GM12878 (cell line): ENCODE data around the gene PLAGL2. TPM values are rescaled to one million over a fixed set of nuclear protein-coding genes. Genes with fewer than 3 reads are reported as not detected.

ENCODE experiments used
- ATAC-seq: fragments of 200-7000 bp; cut with Tn5 transposase; 3 replicates; pipeline ENCODE4 v1.9.1; 2020; ENCODE audit warnings: mild to moderate bottlenecking, moderate library complexity
- BruUV-seq: library from RNA; stranded (reverse); fragments of 400-500 nt; replicated peaks from 2 replicates; lab custom pipeline; 2021; lab: Mats Ljungman, UMichigan
- CTCF ChIA-PET: fragments of 300-600 bp; sonication (Branson Sonifier 250); formaldehyde crosslinking; extraction: SDS; loops from one replicate; lab custom pipeline; 2021; ENCODE audit warnings: inconsistent platforms; lab: Yijun Ruan, JAX
- POLR2A ChIA-PET: fragments of 350-600 bp; formaldehyde crosslinking; extraction: SDS; loops from one replicate; lab custom pipeline; 2021; ENCODE audit warnings: inconsistent platforms; lab: Charles Lee
- RAD21 ChIA-PET: fragments of 300-600 bp; sonication (Branson Sonifier 250); formaldehyde crosslinking; loops from one replicate; lab custom pipeline; 2023; ENCODE audit warnings: antibody characterized with exemption; ENCODE audit not compliant: unreplicated experiment; lab: Charles Lee
- SMC1A ChIA-PET: fragments of 300-600 bp; sonication (Branson Sonifier 250); formaldehyde crosslinking; loops from one replicate; lab custom pipeline; 2023; ENCODE audit not compliant: unreplicated experiment, uncharacterized antibody; lab: Charles Lee
- DNase-seq: peaks from one replicate; pipeline ENCODE4 v3.0.0-alpha.2; 2011; ENCODE audit warnings: low read depth, low spot score
- FAIRE-seq: peaks from 3 replicates; lab custom pipeline; 2011; peaks lifted over from hg19 to GRCh38; lab: Jason Lieb, UNC
- H2AFZ ChIP-seq: 2 replicates; pipeline ENCODE4 v1.6.0; 2011; ENCODE audit warnings: low read depth, low read length, control low read depth; ENCODE audit not compliant: control insufficient read depth
- H3K27ac ChIP-seq: 2 replicates; pipeline ENCODE4 v1.5.1; 2011; ENCODE audit warnings: control low read depth; ENCODE audit not compliant: control insufficient read depth, insufficient read depth
- H3K27me3 ChIP-seq, 2 experiments: replicated peaks in 1 of 2; 2 replicates each; pipeline versions ENCODE4 v1.6.0 to v1.6.1; 2011; ENCODE audit warnings: low read length in 1 of 2; ENCODE audit not compliant: control insufficient read depth in 2 of 2, insufficient read depth in 2 of 2
- H3K36me3 ChIP-seq, 2 experiments: 2 replicates each; pipeline ENCODE4 v1.5.1; 2011; ENCODE audit warnings: low read length in 1 of 2; ENCODE audit not compliant: control insufficient read depth in 2 of 2, insufficient read depth in 2 of 2
- H3K4me1 ChIP-seq: 2 replicates; pipeline ENCODE4 v1.6.1; 2011; ENCODE audit warnings: mild to moderate bottlenecking, low read length, moderate library complexity, mixed read lengths; ENCODE audit not compliant: control insufficient read depth, insufficient read depth
- H3K4me2 ChIP-seq: 2 replicates; pipeline ENCODE4 v1.6.0; 2011; ENCODE audit warnings: control low read depth; ENCODE audit not compliant: control insufficient read depth, insufficient read depth
- H3K4me3 ChIP-seq: fragments of 200-600 bp; sonication (generic); 2 replicates; pipeline ENCODE4 v1.5.1; 2016
- H3K79me2 ChIP-seq: 2 replicates; pipeline ENCODE4 v1.6.0; 2011; ENCODE audit warnings: low read length; ENCODE audit not compliant: control insufficient read depth, insufficient read depth
- H3K9ac ChIP-seq: 2 replicates; pipeline ENCODE4 v1.8.0; 2011; ENCODE audit warnings: low read length, control low read depth, mixed read lengths; ENCODE audit not compliant: control insufficient read depth, insufficient read depth
- H3K9me3 ChIP-seq: replicated peaks from 3 replicates; pipeline ENCODE4 v1.5.1; 2011; ENCODE audit warnings: mild to moderate bottlenecking, low read length; ENCODE audit not compliant: control insufficient read depth, insufficient read depth
- H4K20me1 ChIP-seq: 2 replicates; pipeline ENCODE4 v1.6.0; 2011; ENCODE audit not compliant: control insufficient read depth, insufficient read depth
- BACH1 ChIP-seq: fragments of 450-650 bp; IDR thresholded peaks from 2 replicates; pipeline ENCODE4 v1.6.1; 2017; ENCODE audit warnings: mild to moderate bottlenecking, borderline replicate concordance
- BCL11A ChIP-seq: IDR thresholded peaks from 2 replicates; pipeline ENCODE4 v1.6.1; 2011; ENCODE audit warnings: low read depth, low read length
- ESRRA ChIP-seq: IDR thresholded peaks from 2 replicates; pipeline ENCODE4 v1.6.1; 2012; ENCODE audit warnings: mild to moderate bottlenecking, low read length, improper control_type of control experiment
- HCFC1 ChIP-seq: fragments of 150-350 bp; IDR thresholded peaks from 2 replicates; pipeline ENCODE4 v1.6.1; 2014; ENCODE audit warnings: low read length
- HSF1 ChIP-seq: fragments of 150-350 bp; IDR thresholded peaks from 2 replicates; pipeline ENCODE4 v1.6.1; 2014; ENCODE audit warnings: mild to moderate bottlenecking, low read depth, low read length
- MEF2B ChIP-seq: fragments of 450-650 bp; IDR thresholded peaks from 2 replicates; pipeline ENCODE4 v1.6.1; 2018; ENCODE audit warnings: mild to moderate bottlenecking, moderate library complexity; ENCODE audit not compliant: partially characterized antibody, poor library complexity, severe bottlenecking
- NFXL1 ChIP-seq: fragments of 450-650 bp; IDR thresholded peaks from 2 replicates; pipeline ENCODE4 v1.6.1; 2017; ENCODE audit warnings: antibody characterized with exemption, mild to moderate bottlenecking, borderline replicate concordance
- RELA ChIP-seq: fragments of 450-650 bp; IDR thresholded peaks from 2 replicates; pipeline ENCODE4 v1.8.0; 2014; ENCODE audit warnings: borderline replicate concordance; ENCODE audit not compliant: partially characterized antibody
- TCF12 ChIP-seq: IDR thresholded peaks from 2 replicates; pipeline ENCODE4 v1.6.1; 2011; ENCODE audit warnings: low read depth, mild to moderate bottlenecking, low read length
- ZBED1 ChIP-seq: IDR thresholded peaks from 2 replicates; pipeline ENCODE4 v1.6.1; 2016; ENCODE audit warnings: borderline replicate concordance
- WGBS: methylation state at CpG from one replicate; pipeline ENCODE4 v1.1.6; 2016; ENCODE audit warnings: low lambda C conversion rate; ENCODE audit not compliant: insufficient replicate concordance, insufficient coverage; ENCODE audit errors: missing lambda C conversion rate; 5-methylcytosine and 5-hydroxymethylcytosine counted together
- in situ Hi-C: fragments of 300-500 bp; cut with MboI; formaldehyde crosslinking; loops from 9 replicates; pipeline ENCODE4 v1.14.3; 2018; ENCODE audit warnings: mixed read lengths
- intact Hi-C: fragments of 100-400 bp; cut with micrococcal nuclease; formaldehyde crosslinking; loops from one replicate; pipeline ENCODE4 v1.14.2; 2022; ENCODE audit not compliant: unreplicated experiment
- polyA plus RNA-seq, 11 experiments: library from polyadenylated mRNA; depleted of rRNA in 4 of 11; unstranded in 6 of 11; stranded (reverse) in 5 of 11; fragments of >200 nt; fragmentation: Nextera tagmentation in 4 of 11; fragmentation: Illumina TruSeq in 1 of 11; extraction: Ambion mirVana in 4 of 11; extraction: Trizol in 1 of 11; gene quantifications; 1 replicate in 1 of 11; 2 replicates in 10 of 11; pipeline versions ENCODE4 v1.2.1 to v1.2.3, GENCODE V29; 2011 to 2016; ENCODE audit warnings: inconsistent platforms in 2 of 11, missing spikeins in 2 of 11, low read depth in 1 of 11
- total RNA-seq, 4 experiments: library from RNA; depleted of rRNA in 3 of 4; stranded (reverse); fragments of >200 nt in 3 of 4; fragmentation: Illumina TruSeq in 1 of 4; extraction: Trizol in 1 of 4; gene quantifications; 2 replicates each; pipeline versions ENCODE4 v1.2.1 to v1.2.3, GENCODE V29; 2013 to 2021
- TF ChIP-seq, protein P1 (sequence below): fragments of 450-650 bp; formaldehyde crosslinking; IDR thresholded peaks from 2 replicates; pipeline ENCODE4 v1.4.0; 2022; ENCODE audit warnings: mild to moderate bottlenecking, moderate library complexity

PLAGL2 gene
- total and polyA plus RNA-seq, 10 of the 15 experiments (the other 5 are each of a cell fraction or from before 2014, with no cell fraction given) = 4.4 to 32.3 (median 13.3) TPM

DNA sequence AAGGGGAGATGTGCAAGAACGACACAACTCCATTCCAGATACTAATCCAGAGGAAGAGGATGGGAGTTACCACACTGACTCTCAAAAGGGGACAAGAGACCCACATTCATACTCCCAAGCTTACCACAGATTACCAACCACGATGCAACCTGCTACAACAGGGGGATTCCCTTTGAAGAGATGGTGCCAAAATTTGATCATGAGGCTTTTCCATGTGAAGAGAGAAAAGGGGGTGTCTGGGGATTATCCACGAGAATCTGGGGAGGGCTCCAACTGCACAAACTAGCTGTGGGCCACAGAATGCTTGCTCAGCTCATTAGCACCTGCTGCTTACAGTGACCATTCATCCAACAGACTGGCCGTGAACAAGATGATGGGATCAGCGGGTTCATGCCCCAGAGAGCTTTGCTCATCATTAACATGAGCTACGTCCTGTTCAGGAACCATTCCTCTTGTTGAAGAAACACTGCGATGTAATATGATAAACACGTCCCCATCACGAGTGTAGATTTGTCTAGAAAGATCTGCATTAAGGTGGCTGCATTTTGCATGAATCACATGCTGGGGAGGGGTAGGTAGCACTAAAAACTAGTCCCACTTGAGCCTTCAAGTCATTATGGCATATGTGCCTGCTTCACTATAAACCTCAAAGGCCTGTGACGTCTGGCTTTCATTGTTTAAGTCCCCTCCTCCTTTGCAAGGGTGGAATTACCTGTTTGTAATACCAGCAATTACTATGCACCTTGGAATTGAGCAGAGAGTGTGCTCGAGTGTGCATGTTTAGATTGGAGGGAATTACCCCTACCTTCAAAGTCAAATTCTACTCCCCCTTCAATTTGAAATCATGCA lies 4.0 kb downstream of the PLAGL2 start:
- in situ Hi-C loops (no loop called here), intact Hi-C loops (no loop called here)
- ChIA-PET SMC1A (interaction anchor here (0.8 to 1.6 kb wide), 7 partner anchors 8 to 209 kb away, joined by 3 to 5 read pairs (median 3); no protein-coding TSS in a partner anchor), RAD21 (interaction anchor here (0.7 kb wide), 1 partner anchor 169 kb away, joined by 3 read pairs; no protein-coding TSS in a partner anchor), POLR2A (no interaction called here), CTCF (no interaction called here)
- FAIRE-seq (no peak), DNase-seq (no peak), ATAC-seq (no peak)
- H3K9ac ChIP-seq = no peak overlapping the region
- peak overlapping the region; percentile 85 for H3K4me2 ChIP-seq
- TF ChIP-seq HSF1 (no peak), ZBED1 (0 out of 2 replicates have a peak, but pooled peaks have one; percentile 31)
- no peak overlapping the region for H2AFZ ChIP-seq
- peaks cover 18% of the 10 kb centered on the region for H3K4me1 ChIP-seq
- H3K9me3 ChIP-seq = no peaks in the 10 kb centered on the region
- peaks cover 7 to 34% of the 10 kb centered on the region in 2 experiments for H3K36me3 ChIP-seq
- no TSS peak for BruUV-seq
- 68% methylated on average over 11 of the region's 11 CpGs for WGBS
- peak overlapping the region; percentile 77 for H3K4me3 ChIP-seq
- H3K27me3 ChIP-seq = no peaks in the 10 kb centered on the region
- no peaks in the 10 kb centered on the region; the same call in 1 of the 2 replicates for H4K20me1 ChIP-seq
- H3K27ac ChIP-seq = 0 out of 2 replicates have a peak overlapping the region, but pooled peaks have one; percentile 84
- peaks cover 79% of the 10 kb centered on the region for H3K79me2 ChIP-seq

- FAIRE-seq = no peak
- H3K9ac ChIP-seq = no peak overlapping the region
- TF ChIP-seq, protein P1, sequence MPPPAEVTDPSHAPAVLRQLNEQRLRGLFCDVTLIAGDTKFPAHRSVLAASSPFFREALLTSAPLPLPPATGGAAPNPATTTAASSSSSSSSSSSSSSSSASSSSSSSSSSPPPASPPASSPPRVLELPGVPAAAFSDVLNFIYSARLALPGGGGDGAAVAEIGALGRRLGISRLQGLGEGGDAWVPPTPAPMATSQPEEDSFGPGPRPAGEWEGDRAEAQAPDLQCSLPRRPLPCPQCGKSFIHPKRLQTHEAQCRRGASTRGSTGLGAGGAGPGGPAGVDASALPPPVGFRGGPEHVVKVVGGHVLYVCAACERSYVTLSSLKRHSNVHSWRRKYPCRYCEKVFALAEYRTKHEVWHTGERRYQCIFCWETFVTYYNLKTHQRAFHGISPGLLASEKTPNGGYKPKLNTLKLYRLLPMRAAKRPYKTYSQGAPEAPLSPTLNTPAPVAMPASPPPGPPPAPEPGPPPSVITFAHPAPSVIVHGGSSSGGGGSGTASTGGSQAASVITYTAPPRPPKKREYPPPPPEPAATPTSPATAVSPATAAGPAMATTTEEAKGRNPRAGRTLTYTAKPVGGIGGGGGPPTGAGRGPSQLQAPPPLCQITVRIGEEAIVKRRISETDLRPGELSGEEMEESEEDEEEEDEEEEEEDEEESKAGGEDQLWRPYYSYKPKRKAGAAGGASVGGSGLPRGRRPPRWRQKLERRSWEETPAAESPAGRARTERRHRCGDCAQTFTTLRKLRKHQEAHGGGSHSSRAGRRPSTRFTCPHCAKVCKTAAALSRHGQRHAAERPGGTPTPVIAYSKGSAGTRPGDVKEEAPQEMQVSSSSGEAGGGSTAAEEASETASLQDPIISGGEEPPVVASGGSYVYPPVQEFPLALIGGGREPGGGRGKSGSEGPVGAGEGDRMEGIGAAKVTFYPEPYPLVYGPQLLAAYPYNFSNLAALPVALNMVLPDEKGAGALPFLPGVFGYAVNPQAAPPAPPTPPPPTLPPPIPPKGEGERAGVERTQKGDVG (CRISPR knock-in tag) = no peak
- TF ChIP-seq MEF2B (no peak), BCL11A (no peak), TCF12 (no peak), BACH1 (no peak), ESRRA (no peak), RELA (no peak), NFXL1 (no peak), HCFC1 (no peak)
Observed at GRCh38 chr20:32201977-32202363, 5.6 kb downstream of the PLAGL2 start.

More at GRCh38 chr20:32201977-32202363, 5.6 kb downstream of the PLAGL2 start:
- H3K79me2 ChIP-seq = peaks cover 63% of the 10 kb centered on the region
- H3K27ac ChIP-seq = no peak overlapping the region
- H2AFZ ChIP-seq = no peak overlapping the region
- ChIA-PET SMC1A (interaction anchor here (0.7 to 1.1 kb wide), 2 partner anchors 11 to 46 kb away, joined by 3 to 5 read pairs; no protein-coding TSS in a partner anchor), RAD21 (interaction anchor here (0.6 kb wide), 1 partner anchor 83 kb away, joined by 4 read pairs; no protein-coding TSS in a partner anchor), CTCF (interaction anchor here (1.9 kb wide), 2 partner anchors 13 to 284 kb away, joined by 4 to 5 read pairs; no protein-coding TSS in a partner anchor), POLR2A (no interaction called here)
- intact Hi-C loops (no loop called here), in situ Hi-C loops (no loop called here)
- no peak for ATAC-seq
- H3K4me1 ChIP-seq = peaks cover 17% of the 10 kb centered on the region
- no peaks in the 10 kb centered on the region for H3K9me3 ChIP-seq
- H3K36me3 ChIP-seq = peaks cover 11 to 38% of the 10 kb centered on the region in 2 experiments
- H4K20me1 ChIP-seq = no peaks in the 10 kb centered on the region; the same call in 1 of the 2 replicates
- WGBS = 87% methylated on average over 8 of the region's 8 CpGs
- DNase-seq = no peak
- no peak overlapping the region for H3K4me3 ChIP-seq
- no peaks in the 10 kb centered on the region for H3K27me3 ChIP-seq
- BruUV-seq = no TSS peak
- H3K4me2 ChIP-seq = no peak overlapping the region
